NCI-H2107 treated with DMSO at 0.1 percent for 48 hours (cell line): ENCODE data around the gene SUCNR1.
A peak's percentile ranks its signal among the peaks of the same experiment; 100 is the strongest.
"Not testable (repeated sequence)": the region's sequence is repeated elsewhere in the genome, so short reads cannot be mapped to it uniquely, and the experiment has no call there.

ENCODE experiments used
- DNase-seq: peaks from one replicate; lab custom pipeline; 2025; ENCODE audit not compliant: unreplicated experiment; lab: John Stamatoyannopoulos, UW

The SUCNR1 gene

DNA sequence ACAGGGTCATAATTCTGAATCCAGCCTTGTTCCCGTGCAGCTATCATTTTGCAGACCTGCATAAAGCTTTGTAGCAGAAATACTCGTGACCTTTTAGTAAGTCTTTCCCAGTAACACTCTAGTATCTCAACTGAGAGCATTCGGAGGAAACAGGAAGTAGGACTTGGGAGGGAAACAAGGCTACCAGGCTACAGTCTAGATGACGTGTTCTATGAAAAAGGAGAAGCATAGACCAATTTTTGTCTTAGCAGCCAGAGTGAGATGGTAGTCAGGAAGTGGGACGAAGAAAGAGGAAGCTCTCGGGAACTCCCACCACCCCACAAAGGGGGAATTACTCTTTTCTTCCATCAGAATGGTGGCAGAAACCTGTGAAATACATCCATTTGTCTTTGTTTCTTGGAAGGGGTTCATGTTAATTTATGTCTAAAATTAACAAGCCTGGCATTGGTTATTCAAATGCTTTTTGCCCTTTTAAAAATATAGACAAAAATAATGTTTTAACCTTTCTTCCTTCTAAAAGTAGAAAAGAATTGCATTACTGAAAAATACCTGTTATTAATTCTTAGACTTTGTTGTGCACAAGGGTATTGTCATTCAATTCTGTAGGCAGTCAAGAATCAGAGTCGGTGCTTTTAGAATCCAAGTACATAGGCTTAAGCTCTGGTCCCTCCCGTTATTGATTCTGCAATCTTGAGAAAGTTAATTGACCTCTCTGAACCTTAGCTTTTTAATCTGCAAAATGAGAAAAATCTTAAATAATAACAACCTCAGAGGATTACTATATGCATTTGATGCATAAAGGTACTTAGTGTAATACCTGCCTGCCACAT lies 1.6 kb upstream of the SUCNR1 start:
- no peak for DNase-seq

DNA sequence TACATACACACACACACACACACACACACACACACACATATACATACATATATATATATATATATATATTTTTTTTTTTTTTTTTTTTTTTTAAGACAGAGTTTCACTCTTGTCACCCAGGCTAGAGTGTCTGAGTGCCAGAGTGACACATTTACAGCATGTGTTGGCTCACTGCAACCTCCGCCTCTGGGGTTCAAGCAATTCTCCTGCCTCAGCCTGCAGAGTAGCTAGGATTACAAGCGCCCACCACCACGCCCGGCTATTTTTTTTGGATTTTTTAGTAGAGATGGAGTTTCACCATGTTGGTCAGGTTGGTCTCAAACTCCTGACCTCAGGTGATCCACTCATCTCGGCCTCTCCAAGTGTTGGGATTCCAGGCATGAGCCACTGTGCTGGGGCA lies 636 bp downstream of the SUCNR1 start:
- not testable (repeated sequence) for DNase-seq

DNA sequence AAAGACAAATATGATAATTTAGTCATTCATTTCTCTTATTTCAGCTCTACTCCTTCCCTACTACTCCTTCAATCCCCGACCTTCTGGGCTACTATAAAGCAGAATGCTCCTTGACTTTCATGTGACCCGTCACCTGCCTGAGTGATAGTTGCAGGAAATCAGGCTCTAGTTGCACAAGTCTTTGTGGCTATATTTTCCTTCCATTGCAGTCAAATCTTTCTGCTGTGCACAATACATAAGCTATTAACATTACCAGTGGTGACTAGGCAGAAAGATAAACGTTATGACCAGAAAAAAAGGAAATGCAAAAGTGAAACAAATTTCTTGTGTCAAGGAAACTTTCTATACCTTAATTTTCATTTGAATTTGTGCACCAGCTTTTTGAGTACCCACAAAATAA lies 2.3 kb downstream of the SUCNR1 start:
- DNase-seq: peak; percentile 35

DNA sequence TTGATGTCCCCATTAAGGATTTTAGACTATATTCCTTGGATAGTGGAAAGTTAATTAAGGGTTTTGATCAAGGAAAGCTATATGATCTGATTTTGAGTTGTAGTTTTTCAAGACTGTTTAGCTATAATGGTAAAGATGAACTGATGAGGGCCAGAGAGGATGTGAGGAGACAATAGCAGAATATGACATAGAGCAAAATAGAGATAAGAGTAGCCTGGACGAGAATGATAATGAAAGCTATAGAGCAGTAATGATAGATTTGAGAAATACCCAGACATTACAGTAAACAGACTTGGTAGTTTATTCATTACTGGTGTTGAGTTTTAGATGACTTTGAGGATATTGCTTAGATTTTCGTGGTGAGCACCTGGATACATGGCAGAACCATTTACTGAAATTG lies 3.8 kb downstream of the SUCNR1 start:
- no peak for DNase-seq

DNA sequence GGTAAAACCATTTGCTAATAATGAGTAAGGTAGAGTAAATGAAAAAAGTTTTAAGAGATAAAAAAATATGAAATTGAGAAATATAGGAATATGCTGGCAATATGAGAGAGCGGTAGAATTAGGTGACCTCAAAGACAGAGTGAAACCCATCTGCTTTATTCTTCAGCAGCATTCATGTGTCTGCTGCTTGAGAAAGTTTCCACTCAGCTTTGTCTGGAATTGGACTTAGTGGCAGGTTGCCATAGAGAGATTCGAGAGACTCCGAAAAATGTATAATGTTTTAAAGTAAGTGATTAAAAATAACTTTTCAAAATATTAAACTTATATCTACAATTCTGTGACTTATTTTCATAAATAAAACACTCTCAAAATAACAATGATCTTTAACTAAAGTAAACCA lies 5.0 kb downstream of the SUCNR1 start:
- DNase-seq: no peak

DNA sequence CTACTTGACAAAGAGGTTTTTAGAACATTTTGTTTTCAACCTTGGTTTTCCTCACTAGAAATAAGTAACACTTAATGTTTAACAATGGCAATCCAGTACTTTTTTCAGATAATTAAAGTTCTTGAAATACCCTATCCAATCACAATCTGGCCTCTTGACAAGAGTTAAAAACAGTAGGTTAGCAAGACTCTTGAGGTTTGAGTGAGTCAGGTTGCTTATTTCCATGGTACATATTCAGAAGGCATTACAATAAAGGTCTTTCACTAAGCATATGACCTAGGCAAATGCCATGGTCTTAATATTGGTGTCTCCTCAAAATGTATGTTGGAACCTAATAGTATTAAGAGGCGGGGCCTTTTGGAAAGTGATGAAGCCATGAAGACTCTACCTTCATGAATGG lies 5.6 kb downstream of the SUCNR1 start:
- DNase-seq: no peak

DNA sequence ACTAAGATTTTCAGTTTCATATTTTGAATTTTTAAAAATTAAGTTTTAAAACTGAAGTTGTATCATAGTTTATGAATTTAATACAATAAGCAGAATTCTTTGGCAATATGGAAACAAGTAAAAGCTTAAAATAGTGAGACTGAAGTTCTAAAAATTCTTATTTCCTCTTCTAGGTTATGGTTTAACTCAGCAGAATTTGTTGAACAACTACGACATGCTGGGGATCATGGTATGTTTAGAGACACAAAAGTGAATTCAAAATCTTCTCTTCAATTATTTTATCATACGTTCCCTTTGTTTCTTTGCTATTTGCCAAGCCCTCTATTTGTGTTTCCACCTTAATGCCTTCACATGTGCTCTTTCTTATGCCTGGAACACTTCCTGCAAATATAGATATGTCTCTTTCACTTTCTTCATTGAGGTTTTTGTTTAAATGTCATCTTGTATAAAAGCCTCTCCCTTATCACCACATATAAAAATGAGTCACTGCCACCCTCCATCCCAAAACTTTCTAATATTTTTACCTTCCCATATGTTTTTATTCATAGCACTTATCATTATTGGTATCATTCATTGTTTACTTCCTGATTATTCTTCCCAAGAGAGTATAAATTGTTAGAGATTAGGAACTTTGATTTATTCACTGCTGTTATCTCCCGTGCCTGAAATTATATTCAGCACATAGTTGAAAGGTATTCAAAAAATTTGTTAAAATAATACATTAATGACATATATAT lies 6.4 kb downstream of the SUCNR1 start:
- DNase-seq: no peak

DNA sequence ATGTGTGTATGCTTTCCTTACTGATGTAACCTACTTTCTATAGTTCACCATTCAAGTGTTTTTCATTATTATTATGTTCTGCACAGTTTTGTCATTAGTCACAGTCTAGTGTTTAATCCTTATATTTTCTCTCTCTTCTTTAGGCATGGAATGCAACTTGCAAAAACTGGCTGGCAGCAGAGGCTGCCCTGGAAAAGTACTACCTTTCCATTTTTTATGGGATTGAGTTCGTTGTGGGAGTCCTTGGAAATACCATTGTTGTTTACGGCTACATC lies 6.9 kb downstream of the SUCNR1 start:
- DNase-seq: no peak

DNA sequence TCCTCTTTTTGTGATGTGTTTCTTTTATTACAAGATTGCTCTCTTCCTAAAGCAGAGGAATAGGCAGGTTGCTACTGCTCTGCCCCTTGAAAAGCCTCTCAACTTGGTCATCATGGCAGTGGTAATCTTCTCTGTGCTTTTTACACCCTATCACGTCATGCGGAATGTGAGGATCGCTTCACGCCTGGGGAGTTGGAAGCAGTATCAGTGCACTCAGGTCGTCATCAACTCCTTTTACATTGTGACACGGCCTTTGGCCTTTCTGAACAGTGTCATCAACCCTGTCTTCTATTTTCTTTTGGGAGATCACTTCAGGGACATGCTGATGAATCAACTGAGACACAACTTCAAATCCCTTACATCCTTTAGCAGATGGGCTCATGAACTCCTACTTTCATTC lies 7.7 kb downstream of the SUCNR1 start:
- no peak for DNase-seq

DNA sequence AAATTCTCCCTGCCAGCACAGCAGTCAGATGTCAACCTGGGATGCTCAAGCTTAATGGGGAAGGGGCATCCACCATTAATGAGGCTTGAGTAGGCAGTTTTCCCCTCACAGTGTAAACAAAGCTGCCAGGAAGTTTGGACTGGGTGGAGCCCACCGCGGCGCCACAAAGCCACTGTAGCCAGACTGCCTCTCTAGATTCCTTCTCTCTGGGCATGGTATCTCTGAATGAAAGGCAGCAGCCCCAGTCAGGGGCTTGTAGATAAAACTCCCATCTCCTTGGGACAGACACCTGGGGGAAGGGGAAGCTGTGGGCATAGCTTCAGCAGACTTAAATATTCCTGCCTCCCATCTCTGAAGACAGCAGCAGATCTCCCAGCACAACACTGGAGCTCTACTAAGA lies 12.0 kb downstream of the SUCNR1 start:
- not testable (repeated sequence) for DNase-seq

DNA sequence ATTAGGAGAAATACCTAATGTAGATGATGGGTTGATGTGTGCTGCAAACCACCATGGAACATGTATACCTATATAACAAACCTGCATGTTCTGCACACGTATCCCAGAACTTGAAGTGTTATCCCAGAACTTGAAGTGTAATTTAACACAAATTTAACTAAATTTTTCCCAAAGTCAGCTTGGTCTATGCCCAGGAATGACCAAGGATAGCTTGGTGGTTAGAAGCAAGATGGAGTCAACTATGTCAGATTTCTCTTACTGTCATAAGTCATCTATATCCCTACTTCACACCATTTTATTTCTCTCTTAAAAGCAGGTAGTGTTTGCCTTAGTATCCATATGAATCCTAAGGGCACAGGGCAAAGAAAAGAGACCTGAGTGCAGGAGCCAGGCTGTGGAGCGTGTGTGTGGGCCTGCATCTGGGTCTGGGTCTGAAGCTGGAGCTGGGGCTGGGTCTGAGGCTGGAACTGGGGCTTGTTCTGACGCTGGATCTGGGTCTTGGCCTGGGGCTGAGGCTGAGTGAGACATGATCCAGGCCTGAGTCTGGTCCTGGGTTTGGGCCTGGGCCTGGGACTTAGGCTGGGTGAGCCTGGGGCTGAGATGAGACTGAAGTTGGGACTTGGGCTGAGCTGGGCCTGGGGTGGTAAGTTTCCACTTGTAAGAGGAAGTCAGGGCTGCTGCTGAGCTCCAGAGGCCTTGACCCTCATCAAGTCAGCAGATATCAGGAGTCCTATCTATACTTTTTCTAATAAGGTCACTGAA lies 14.2 kb downstream of the SUCNR1 start:
- DNase-seq: not testable (repeated sequence)

DNA sequence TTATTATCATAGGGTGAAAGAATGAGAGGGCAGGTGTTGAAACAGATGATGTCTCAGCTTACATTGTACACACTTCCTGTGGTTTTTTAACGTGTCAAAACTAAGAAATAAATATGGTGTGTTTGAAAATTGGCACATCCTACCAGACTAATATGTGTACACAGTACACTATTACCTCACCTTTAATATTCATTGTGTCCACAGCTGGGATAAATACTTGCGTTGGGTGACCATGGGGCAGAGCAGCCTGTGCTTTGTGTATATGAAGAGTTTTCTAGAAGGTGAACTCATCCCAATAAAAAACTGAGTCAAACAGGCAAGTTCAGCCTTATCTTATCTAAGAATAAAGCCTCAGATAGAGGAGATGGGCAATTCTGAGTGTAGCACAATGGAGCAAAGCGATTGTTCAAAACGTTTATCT lies 17.3 kb downstream of the SUCNR1 start:
- DNase-seq: peak; percentile 91

DNA sequence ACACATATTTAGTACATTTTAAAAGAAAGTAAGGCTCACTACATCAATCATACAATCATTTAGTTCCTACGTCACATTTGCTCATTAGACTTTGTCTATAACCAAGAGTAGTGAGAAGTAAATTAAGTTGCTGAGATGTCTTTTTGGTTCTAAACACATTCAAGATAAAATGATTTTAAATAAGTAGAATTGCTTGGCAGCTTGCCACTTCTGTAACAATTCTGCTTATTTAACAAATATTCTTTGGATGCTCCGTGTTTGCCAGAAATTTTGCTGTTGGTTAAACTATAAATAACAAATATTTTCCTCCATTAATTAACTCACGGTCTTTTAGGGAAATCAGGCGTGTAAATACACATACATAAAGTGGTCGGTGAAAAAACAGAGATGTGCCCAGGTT lies 18.3 kb downstream of the SUCNR1 start:
- no peak for DNase-seq

DNA sequence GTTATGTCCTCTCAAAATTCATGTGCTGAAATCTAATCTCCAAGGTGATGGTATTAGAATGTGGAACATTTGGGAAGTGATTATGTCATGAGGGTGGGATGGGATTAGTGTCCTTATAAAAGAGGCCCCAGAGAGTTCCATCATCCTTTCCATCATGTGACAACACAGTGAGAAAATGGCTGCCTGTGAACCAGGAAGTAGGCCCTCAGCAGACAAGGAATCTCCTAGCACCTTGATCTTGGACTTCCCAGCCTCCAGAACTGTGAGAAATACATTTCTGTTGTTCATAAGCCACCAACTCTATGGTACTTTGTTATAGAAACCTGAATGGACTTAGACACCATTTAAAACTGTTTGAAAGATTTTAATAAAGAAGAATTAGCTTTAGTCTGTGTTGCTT lies 20.8 kb downstream of the SUCNR1 start:
- no peak for DNase-seq

DNA sequence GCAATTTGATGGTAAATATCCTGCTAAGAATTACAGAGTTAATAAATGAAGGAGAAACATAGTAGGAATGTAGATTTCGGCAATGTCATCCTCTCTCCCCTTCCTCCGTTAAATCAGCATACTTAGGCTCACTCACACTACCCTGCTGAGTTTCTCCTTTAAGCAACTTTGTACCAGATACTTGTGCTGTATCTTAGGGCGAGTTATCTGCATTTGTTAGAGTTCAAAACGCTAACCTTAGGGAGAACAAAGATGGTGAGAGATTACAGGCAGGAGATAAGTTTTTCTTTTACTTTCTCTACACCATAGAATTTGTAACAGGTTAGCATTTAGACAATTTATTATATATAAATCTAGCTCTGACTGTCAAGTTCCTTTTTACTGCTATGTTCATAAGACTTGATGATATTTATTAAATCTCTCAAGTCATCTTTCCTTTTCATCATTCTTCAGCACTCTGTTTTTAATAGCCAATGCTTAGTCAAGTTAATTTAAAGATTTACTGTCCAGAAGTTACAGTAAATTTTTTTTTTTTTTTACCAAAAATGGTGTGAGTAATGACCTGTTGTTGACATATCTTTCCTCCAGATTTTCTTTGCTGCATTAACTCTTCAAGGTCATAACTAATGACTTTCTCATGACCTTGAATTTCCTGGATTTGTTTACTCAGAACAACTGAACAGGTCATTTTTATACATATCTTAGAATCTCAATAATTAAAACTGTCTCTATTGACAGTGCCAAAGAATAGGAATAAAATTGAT lies 22.2 kb downstream of the SUCNR1 start:
- no peak for DNase-seq

DNA sequence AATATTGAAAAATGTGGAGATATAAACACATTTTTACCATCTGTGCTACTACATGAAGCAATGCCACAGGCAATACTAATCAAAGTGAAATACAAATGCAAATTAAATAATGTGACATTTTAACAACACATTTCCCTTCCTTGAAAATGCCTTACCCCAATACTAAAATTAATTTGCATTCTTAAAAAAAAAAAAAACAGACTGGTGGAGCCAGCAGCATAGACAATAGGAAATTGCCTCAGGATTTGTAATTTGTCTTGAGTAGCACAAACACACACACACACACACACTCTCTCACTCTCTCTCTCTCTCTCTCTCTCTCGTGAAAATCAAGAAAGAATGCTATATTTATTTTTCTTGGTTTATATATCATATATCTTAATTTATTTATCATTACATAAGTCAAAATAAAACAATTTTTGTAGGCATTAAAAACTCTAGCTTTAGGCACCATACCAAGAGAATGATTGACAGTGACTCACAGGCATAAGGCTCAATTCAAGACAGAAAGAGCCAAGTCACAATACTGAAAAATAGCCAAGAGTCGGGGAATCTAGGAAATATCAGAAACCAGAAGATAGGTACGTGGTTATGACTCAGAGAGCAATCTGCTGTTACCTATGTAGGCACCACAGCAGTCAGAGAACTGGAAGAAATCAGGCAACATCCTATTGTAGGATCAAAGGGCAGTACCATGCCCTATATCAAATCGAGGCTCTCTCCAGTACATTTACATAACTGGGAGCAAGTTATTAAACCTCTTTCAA lies 23.0 kb downstream of the SUCNR1 start:
- DNase-seq: no peak

DNA sequence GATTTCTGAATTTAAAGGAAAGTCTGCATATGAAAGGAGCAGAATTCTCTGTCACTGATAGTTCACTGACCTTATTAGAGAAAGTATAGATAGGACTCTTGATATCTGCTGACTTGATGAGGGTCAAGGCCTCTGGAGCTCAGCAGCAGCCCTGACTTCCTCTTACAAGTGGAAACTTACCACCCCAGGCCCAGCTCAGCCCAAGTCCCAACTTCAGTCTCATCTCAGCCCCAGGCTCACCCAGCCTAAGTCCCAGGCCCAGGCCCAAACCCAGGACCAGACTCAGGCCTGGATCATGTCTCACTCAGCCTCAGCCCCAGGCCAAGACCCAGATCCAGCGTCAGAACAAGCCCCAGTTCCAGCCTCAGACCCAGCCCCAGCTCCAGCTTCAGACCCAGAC lies 24.7 kb downstream of the SUCNR1 start:
- not testable (repeated sequence) for DNase-seq

DNA sequence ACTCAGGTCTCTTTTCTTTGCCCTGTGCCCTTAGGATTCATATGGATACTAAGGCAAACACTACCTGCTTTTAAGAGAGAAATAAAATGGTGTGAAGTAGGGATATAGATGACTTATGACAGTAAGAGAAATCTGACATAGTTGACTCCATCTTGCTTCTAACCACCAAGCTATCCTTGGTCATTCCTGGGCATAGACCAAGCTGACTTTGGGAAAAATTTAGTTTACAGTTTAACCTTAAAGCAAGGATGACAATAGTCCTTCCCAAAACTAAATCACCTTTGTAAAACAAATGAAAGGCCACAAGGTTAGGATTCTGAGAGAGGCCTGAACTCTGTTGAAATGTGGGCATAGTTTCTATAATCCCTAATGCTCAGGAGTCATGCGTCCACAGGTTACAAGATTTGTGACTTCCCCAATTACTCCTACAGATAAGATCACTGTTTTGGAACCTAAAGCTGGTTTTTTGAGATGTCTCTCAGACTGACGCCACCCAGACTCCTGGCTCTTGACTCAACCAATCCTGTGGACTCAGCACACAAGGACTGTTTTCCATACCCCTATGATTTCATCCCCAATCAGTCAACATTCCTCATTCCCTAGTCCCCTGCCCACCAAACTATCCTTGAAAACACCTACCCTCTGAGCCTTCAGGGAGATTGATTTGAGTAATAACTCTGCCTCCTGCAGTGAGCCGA lies 25.3 kb downstream of the SUCNR1 start:
- DNase-seq: not testable (repeated sequence)

DNA sequence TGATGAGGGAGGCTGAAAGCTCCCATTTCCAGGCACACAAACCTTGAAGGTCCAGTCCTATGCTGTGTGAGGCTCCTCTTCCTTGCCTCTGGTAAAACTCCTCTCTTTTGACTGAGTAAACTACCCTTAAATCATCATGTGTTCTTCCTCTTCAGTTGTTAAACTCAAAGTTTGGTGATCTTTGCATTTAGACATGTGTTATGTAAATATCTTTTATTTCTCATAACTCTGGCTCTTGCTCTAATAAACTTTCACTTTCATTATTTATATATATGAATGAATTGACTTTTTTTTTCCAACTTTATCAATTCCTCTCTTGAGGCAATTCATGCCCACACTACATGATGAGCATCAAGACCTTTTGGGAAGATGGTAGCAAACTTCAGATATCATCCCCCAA lies 26.6 kb downstream of the SUCNR1 start:
- DNase-seq: no peak

DNA sequence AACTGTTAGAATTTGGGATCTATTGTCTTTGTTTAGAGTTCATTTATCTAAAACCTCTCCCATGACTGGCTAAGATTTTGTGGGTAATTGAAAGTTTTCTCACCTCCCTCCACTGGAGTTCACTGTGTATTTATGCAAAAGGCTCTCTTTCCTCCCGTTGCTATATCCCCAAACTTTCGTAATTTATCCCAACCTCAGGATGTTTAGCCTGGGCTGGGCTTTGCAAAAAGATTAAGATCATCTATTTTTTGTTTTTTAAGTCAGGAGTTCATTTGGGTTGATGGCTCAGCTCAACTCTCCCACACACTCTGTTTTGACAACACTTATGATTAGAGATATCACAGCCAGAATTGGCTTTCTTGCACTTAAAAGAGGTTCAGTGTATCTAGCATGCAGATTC lies 27.0 kb downstream of the SUCNR1 start:
- no peak for DNase-seq
